VCaP (cell line): ENCODE data around the gene INHBB.

Experiments used
- H3K27ac ChIP-seq: fragments of 450-650 bp; 2 replicates; pipeline ENCODE4 v1.5.1; 2017
- TF ChIP-seq, protein P1 (sequence below): fragments of 450-650 bp; conservative IDR thresholded peaks from 2 replicates; pipeline ENCODE4 v1.5.1; 2017; ENCODE audit warnings: mild to moderate bottlenecking, moderate library complexity

Gene INHBB

GRCh38 chr2:120322329-120322728 is 23.6 kb upstream of the INHBB start:
- H3K27ac ChIP-seq: no peak overlapping the region

DNA sequence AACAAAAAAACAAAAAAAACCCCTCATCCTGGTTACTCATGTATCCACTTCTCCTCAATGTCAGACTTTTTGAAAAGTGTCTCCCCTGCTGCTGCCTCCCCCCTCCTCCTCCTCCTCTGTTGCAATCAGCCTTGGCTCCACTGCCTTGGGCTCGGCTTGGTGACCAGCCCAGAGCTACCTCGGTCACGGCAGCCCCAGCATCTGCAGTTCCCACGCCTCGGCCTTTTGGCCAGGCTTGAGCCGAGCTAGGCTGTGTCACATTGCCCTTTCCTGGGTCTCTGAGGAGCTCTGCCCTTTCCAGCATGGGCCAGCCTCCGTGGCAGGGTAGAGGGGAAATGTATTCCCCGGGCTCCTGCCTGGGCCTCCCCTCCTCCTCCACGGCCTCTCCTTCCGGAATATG is 22.7 kb upstream of the INHBB start:
- H3K27ac ChIP-seq: no peak overlapping the region
- TF ChIP-seq, protein P1, sequence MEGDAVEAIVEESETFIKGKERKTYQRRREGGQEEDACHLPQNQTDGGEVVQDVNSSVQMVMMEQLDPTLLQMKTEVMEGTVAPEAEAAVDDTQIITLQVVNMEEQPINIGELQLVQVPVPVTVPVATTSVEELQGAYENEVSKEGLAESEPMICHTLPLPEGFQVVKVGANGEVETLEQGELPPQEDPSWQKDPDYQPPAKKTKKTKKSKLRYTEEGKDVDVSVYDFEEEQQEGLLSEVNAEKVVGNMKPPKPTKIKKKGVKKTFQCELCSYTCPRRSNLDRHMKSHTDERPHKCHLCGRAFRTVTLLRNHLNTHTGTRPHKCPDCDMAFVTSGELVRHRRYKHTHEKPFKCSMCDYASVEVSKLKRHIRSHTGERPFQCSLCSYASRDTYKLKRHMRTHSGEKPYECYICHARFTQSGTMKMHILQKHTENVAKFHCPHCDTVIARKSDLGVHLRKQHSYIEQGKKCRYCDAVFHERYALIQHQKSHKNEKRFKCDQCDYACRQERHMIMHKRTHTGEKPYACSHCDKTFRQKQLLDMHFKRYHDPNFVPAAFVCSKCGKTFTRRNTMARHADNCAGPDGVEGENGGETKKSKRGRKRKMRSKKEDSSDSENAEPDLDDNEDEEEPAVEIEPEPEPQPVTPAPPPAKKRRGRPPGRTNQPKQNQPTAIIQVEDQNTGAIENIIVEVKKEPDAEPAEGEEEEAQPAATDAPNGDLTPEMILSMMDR: no peak

More at GRCh38 chr2:120322329-120322728, 23.6 kb upstream of the INHBB start:
- TF ChIP-seq, protein P1: no peak

DNA sequence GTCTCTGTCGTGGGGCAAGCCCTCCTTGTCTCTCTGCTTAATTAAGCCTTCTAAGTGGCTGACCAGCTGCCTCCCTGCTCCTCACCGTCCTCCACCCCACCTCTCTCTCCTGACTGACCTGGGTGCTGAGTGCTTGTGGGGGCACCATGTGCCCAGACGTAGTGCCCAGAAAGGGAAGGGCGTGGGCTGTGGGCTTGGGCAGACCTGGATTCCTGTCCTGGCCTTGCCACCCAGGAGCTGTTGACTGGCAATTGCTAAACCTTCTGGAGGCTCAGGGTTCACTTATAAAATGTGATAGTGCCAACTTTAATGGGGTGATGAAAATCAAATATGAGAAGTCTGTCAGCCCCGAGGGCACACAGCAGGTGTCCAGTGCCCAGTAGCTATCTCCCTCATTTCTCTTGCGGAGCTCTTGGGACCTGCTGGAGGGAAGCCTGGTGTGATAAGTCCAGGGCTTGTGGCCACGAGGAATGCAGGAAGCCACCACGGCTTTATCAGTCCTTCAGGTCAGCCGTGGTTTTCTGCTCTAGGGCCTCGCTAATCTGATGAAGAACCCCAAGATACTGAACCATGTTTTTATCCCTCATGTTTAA is 22.0 kb upstream of the INHBB start:
- no peak overlapping the region for H3K27ac ChIP-seq
- TF ChIP-seq, protein P1: no peak

GRCh38 chr2:120324933-120325332 is 21.0 kb upstream of the INHBB start:
- no peak overlapping the region for H3K27ac ChIP-seq
- TF ChIP-seq, protein P1: no peak

GRCh38 chr2:120326066-120326465 is 19.9 kb upstream of the INHBB start:
- H3K27ac ChIP-seq: no peak overlapping the region
- TF ChIP-seq, protein P1: no peak

DNA sequence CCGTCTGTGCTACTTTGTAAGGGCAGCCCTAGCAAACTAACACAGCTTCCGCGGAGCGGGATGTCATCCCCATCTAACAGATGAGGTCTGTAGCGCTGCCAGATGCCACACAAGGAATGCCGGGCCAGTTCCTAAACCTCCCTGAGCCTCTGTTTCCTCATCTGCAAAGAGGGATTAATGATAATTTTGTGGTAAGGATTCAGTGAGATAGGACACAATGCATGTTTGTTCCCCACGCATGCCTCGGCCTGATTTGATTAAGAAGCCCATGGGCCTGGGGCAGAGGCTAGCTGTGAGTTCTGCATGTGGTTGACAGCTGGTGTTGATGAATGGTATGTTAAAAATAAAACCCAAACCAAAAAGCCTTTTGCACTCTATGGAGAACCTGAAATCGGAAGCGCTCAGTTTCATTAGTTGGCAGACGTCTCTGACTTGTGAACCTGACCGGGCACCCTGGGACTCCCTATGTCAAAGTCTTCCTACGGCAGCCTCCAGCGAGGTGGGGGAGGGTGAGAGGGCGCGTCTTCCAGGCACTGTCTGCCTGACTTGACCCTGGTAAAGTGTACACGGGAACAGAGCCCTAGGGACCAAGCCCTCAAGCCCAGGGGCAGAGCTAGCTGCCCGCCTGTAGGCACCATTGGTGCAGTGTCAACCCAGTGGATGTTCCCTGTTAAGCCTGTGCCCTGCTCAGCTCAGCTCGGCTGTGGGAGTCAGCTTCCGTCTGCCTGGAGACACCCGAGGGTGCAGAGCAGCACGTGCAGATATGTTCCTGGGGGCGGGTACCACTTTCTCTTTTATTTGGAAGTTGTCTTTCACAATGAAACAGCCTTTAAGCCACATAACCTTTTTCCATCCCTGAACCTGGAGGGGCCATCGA is 14.8 kb upstream of the INHBB start:
- no peak overlapping the region for H3K27ac ChIP-seq
- TF ChIP-seq, protein P1: no peak

- no peak overlapping the region for H3K27ac ChIP-seq
- TF ChIP-seq, protein P1: no peak
Observed at GRCh38 chr2:120331903-120332302, 14.0 kb upstream of the INHBB start.
